HL-60/S4 treated with phorbol 12-myristate 13-acetate at 8.2 ng/mL for 4 days and 3 days (cell line): ENCODE measurements around the gene ACSL3.
"Not testable (repeated sequence)": the region's sequence is repeated elsewhere in the genome, so short reads cannot be mapped to it uniquely, and the experiment has no call there.

Experiments
- in situ Hi-C: fragments of 300-500 bp; cut with MboI; formaldehyde crosslinking; loops from 2 replicates; pipeline ENCODE4 v1.15.0; 2022; ENCODE audit warnings: low sequenced_read_pairs

ACSL3 gene

GRCh38 chr2:222965555-222965954 lies 104.7 kb downstream of the ACSL3 start:
- in situ Hi-C loops = no loop called here

GRCh38 chr2:222968550-222969155 lies 107.8 kb downstream of the ACSL3 start:
- in situ Hi-C loops = no loop called here

- in situ Hi-C loops = no loop called here
Observed at GRCh38 chr2:222969491-222969890, 108.7 kb downstream of the ACSL3 start.

- in situ Hi-C loops = no loop called here
Observed at GRCh38 chr2:222972420-222972819, 111.6 kb downstream of the ACSL3 start.

GRCh38 chr2:222973237-222973636 lies 112.4 kb downstream of the ACSL3 start:
- in situ Hi-C loops = no loop called here

- in situ Hi-C loops = no loop called here
Observed at GRCh38 chr2:222973733-222974132, 112.9 kb downstream of the ACSL3 start.

- in situ Hi-C loops = no loop called here
Observed at GRCh38 chr2:222976521-222977061, 115.8 kb downstream of the ACSL3 start.

GRCh38 chr2:222977121-222977520 lies 116.3 kb downstream of the ACSL3 start:
- in situ Hi-C loops = no loop called here

- in situ Hi-C loops = no loop called here
Observed at GRCh38 chr2:222978850-222979249, 118.0 kb downstream of the ACSL3 start.

- in situ Hi-C loops = no loop called here
Observed at GRCh38 chr2:222979484-222979883, 118.6 kb downstream of the ACSL3 start.

- in situ Hi-C loops = no loop called here
Observed at GRCh38 chr2:222982010-222982908, 121.4 kb downstream of the ACSL3 start.

- in situ Hi-C loops = no loop called here
Observed at GRCh38 chr2:222982909-222983265, 122.1 kb downstream of the ACSL3 start.

GRCh38 chr2:222984908-222985307 lies 124.1 kb downstream of the ACSL3 start:
- in situ Hi-C loops = no loop called here

GRCh38 chr2:222989431-222989830 lies 128.6 kb downstream of the ACSL3 start:
- in situ Hi-C loops = no loop called here

GRCh38 chr2:222990206-222990605 lies 129.4 kb downstream of the ACSL3 start:
- in situ Hi-C loops = not testable (repeated sequence)

- in situ Hi-C loops = no loop called here
Observed at GRCh38 chr2:222992137-222992536, 131.3 kb downstream of the ACSL3 start.
